Measurements from ENCODE around the gene ZFHX3. TPM values are rescaled to one million over a fixed set of nuclear protein-coding genes. Genes with fewer than 3 reads are reported as not detected.

ZFHX3 gene
- total and polyA plus RNA-seq, 10 of the 15 experiments (the other 5 are each of a cell fraction or from before 2014, with no cell fraction given), result 0.68 to 8.6 (median 2.0) TPM

GRCh38 chr16:72837846-72838585, 209.9 kb downstream of the ZFHX3 start (continued):
- no peak for TF ChIP-seq ZBTB4 (CRISPR knock-in tag; IDR thresholded peaks at IDR 0.05)
- no peak for TF ChIP-seq NR2C1 (IDR thresholded peaks at IDR 0.05)
- TF ChIP-seq CBX5 (IDR thresholded peaks at IDR 0.05; ENCODE audit: low read depth), result no peak
- no peak for TF ChIP-seq HDGF (IDR thresholded peaks at IDR 0.05)
- TF ChIP-seq PML (IDR thresholded peaks at IDR 0.05; ENCODE audit: low read length), result no peak
- TF ChIP-seq RELA (IDR thresholded peaks at IDR 0.05; ENCODE audit: borderline replicate concordance, partially characterized antibody), result no peak

GRCh38 chr16:72836985-72837384, 210.9 kb downstream of the ZFHX3 start:
- no TSS peak for BruUV-seq (replicated peaks)
- TF ChIP-seq SIN3A (IDR thresholded peaks at IDR 0.05; ENCODE audit: low read depth, low read length), result no peak
- no peak for TF ChIP-seq STAT3 (IDR thresholded peaks at IDR 0.05; ENCODE audit: low read depth, low read length)
- TF ChIP-seq ZNF384 (IDR thresholded peaks at IDR 0.05; ENCODE audit: borderline replicate concordance, low read depth, low read length), result no peak
- TF ChIP-seq BHLHE40 (IDR thresholded peaks at IDR 0.05; ENCODE audit: borderline replicate concordance in 1 of 2, low read depth in 2 of 2, low read length in 1 of 2), result no peak
- no peak for TF ChIP-seq SPI1 (IDR thresholded peaks at IDR 0.05; ENCODE audit: borderline replicate concordance, insufficient read depth, low read depth, low read length)
- no peak for TF ChIP-seq MTA2 (IDR thresholded peaks at IDR 0.05; ENCODE audit: low read depth)
- no peak for TF ChIP-seq SP1 (IDR thresholded peaks at IDR 0.05; ENCODE audit: low read depth, low read length)
- no peak for ATAC-seq
- H2AFZ ChIP-seq (ENCODE audit: control insufficient read depth, low read depth, low read length), result no peak overlapping the region
- no peak overlapping the region for H3K4me3 ChIP-seq
- H3K9ac ChIP-seq (ENCODE audit: control insufficient read depth, insufficient read depth, low read length), result no peak overlapping the region
- ChIA-PET POLR2A (no interaction called here), RAD21 (ENCODE audit: unreplicated experiment) (interaction anchor here (0.7 to 1.2 kb wide), 2 partner anchors 334 to 336 kb away, joined by 4 read pairs; no protein-coding TSS in a partner anchor), SMC1A (ENCODE audit: uncharacterized antibody, unreplicated experiment) (interaction anchor here (0.7 to 1.2 kb wide), 3 partner anchors 13 to 698 kb away, joined by 3 to 5 read pairs (median 4); no protein-coding TSS in a partner anchor), CTCF (interaction anchor here (0.6 to 1.1 kb wide), 2 partner anchors 9 to 17 kb away, joined by 3 to 4 read pairs; no protein-coding TSS in a partner anchor)
- peaks cover 4% of the 10 kb centered on the region; the same call in 1 of the 2 replicates for H3K4me1 ChIP-seq (ENCODE audit: control insufficient read depth, insufficient read depth, low read length)
- no peaks in the 10 kb centered on the region for H3K9me3 ChIP-seq (replicated peaks; ENCODE audit: control insufficient read depth, insufficient read depth, low read length)
- WGBS (ENCODE audit: insufficient coverage, insufficient replicate concordance, low lambda C conversion rate, missing lambda C conversion rate), result 85% methylated on average over 8 of the region's 8 CpGs
- H3K27ac ChIP-seq (ENCODE audit: control insufficient read depth, insufficient read depth), result no peak overlapping the region
- no peaks in the 10 kb centered on the region; a peak in 1 of 4 replicates for H3K36me3 ChIP-seq (ENCODE audit: control insufficient read depth in 2 of 2, insufficient read depth in 2 of 2, low read length in 1 of 2)
- H3K4me2 ChIP-seq (ENCODE audit: control insufficient read depth, insufficient read depth), result no peak overlapping the region
- no peaks in the 10 kb centered on the region for H3K27me3 ChIP-seq (replicated peaks in 1 of 2; ENCODE audit: control insufficient read depth in 2 of 2, insufficient read depth in 2 of 2, low read length in 1 of 2)
- intact Hi-C loops (cut with micrococcal nuclease; ENCODE audit: unreplicated experiment), result loop anchor here (10.0 kb wide), 1 partner anchor 172 kb away; no protein-coding TSS in a partner anchor
- no peaks in the 10 kb centered on the region for H3K79me2 ChIP-seq (ENCODE audit: control insufficient read depth, insufficient read depth, low read length)
- no peak for DNase-seq (ENCODE audit: low read depth, low spot score)
- H4K20me1 ChIP-seq (ENCODE audit: control insufficient read depth, insufficient read depth), result no peaks in the 10 kb centered on the region; the same call in 1 of the 2 replicates
- in situ Hi-C loops (cut with MboI), result no loop called here
- no peak for FAIRE-seq
